ENCODE measurements around the gene TJP3.
A peak's percentile ranks its signal among the peaks of the same experiment; 100 is the strongest.

TJP3 gene

DNA sequence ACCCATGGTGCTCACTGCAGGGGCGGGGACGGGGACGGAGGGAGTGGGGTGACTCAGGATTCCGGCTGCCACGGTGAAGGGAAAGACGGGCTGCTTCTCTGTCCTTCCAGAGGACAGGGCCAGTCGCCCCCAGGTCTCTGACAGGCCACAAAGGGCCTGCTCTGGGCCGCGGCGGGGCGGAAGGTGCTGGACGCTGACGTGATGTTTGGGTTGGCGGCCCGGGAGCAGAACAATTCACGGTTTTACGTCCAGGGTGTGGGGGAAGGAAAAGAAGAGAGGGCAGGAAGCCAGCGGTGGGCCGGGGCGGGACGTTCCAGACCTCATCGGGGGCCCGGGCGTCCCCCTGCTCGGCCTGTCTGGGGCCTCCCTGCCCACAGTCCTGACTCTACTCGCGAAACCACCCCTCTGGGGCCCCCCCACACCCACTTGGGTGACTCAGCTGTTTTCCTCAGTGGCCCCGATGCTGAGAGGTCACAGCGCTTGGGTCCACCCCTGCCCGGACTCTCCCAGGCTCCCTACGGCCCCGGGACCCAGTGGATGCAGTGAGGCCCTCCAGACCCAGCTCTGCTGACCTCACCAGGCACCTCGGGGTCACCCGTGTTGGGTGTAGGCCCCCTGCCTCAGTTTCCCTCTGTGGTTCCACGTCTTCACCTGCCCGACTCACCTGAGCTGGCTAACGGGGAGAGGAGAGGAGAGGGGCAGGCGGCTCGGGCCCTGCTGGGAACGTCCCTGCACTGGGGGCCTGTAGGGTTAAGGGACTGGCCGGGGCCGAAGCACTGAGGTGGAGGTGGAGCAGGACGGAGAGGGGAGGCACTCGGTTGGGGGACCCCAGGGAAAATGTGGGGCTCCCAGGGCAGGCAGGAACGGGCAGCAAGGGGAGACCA lies 37.1 kb upstream of the TJP3 start:
- no peak for DNase-seq

GRCh38 chr19:3671680-3672574 lies 36.3 kb upstream of the TJP3 start:
- no peak for DNase-seq

- DNase-seq, result no peak
These were observed 35.6 kb upstream of the TJP3 start for GRCh38 chr19:3672575-3672948.

DNA sequence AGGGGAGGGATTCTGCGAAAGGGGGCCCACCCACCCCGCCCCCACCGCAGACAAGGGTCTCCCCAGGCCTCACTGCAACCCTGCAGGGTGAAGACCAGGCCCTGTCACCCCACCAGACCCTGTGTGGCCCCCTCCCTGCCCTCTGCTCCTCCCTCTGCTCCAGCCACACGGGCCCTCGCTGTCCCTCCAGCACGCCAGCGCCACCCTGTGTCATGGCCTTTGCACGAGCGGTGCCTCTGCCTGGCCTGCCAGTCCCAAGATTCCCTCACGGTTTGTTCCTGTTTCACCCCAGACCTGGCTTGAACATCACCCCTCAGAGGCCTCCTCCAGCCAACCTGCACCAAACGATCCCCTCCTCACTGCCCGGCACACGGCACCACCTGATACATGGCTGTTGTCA lies 35.2 kb upstream of the TJP3 start:
- no peak for DNase-seq

DNA sequence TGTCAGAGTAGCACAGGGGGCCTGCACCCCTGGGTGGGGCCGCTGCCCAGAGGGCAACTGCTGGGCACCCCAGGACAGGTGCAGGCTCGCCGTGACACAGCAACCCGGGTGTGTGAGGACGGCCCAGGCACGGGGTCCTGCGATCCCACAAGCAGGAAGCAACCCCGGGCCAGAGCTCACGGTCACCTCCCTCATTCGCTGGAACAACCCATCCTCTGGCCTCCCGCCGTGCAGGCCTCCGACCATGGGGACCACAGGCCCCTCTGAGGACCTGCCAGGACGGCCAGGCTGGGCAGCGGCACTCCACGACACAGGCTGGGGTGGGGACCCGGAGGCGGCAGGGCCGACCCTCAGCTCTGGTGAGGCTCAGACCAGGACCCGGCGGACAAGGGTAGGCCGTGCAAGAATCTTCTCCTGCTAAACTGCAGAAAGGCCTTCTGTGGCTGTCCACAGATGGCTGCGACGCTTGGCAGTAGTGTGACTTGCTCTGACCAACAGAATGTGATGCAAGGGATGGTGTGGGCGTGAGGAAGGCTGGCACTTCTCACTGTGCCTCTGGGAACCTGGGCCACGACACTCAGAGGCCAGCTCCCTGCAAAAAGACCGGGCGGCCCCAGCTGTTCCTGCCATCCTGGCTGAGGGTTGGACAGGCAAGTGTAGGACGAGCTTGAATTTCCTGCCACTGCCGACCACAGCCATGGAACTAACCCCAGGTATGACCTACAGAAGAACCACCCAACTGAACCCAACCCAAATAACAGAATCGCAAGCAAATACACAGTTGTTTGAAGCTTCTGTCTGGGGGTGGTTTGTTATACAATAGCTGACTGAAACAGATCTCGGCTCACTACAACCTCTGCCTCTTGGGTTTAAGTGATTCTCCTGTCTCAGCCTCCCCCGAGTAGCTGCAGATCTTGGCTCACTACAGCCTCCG lies 34.4 kb upstream of the TJP3 start:
- DNase-seq, result no peak

GRCh38 chr19:3674784-3675543 lies 33.2 kb upstream of the TJP3 start:
- no peak for DNase-seq

- DNase-seq, result no peak
These were observed 30.0 kb upstream of the TJP3 start for GRCh38 chr19:3678188-3678587.

DNA sequence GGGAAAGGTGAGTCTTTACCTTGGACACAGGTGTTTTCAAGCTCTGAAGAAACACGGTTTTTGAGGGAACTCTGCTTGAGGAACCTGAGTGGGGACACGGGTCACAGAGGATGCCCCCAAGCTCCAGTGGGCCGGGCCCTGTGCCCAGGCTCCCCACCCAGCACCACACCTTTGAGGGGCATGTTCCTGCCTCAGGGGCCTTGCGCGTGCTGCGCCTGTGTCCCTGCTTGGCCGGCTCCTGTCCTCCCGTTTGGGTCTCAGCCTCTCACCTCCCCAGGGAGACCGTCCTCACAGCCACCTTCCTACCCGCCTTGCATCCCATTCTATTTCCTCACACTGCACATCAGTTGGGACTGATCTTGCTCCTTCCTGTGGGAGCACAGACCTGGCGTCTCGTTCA lies 29.0 kb upstream of the TJP3 start:
- DNase-seq, result no peak

- DNase-seq, result no peak
These were observed 28.6 kb upstream of the TJP3 start for GRCh38 chr19:3679581-3679980.

- no peak for DNase-seq
These were observed 27.2 kb upstream of the TJP3 start for GRCh38 chr19:3680939-3681338.

- no peak for DNase-seq
These were observed 25.9 kb upstream of the TJP3 start for GRCh38 chr19:3682286-3682685.

- no peak for DNase-seq
These were observed 25.3 kb upstream of the TJP3 start for GRCh38 chr19:3682741-3683404.

GRCh38 chr19:3683405-3684053 lies 24.7 kb upstream of the TJP3 start:
- DNase-seq, result peak; percentile 67

GRCh38 chr19:3684054-3684816 lies 23.9 kb upstream of the TJP3 start:
- no peak for DNase-seq

DNA sequence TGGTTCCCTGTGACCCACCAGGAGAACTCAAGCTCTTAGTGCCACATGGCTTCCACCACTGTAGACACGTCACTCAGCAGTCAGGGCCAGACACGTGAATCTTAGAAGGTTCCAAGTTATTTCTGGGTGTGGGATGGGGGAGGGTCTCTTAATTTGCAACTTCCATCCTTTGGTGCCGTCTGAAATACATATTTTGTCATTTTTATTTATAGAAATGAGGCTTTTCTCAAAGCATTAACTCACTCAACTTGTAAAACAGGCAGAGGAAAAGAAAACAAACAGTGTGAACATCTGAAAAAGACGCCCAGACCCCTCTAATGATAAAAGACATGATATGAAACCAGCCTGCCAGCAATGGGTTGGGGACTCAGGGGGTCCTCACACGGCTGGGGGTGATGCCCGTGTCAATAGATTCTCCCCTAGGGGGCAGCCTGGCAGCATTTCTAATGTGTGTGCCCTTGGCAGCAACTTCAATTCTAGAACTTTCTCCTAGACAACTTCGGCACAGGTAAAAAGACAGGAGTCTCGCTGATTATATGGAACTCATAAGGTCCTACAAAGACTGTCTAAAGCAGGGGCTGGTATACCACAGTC lies 23.3 kb upstream of the TJP3 start:
- DNase-seq, result no peak

DNA sequence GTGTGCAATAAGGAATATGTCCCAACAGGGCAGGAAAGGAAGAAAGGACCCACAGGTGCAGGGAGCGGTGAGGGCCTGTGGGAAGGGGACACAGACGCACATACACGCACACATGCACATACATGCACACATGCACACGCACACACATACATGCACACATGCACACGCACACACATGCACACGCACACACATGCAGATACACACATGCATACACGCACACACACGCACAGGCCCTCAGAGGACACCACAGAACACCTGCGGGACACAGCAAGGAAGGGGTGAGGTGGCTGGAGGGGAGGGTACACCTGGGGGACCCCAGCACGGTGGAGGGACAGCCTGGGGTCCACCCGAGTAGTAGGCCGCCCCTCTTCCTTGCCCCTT lies 20.8 kb upstream of the TJP3 start:
- DNase-seq, result no peak

- DNase-seq, result no peak
These were observed 20.1 kb upstream of the TJP3 start for GRCh38 chr19:3687774-3688706.

- no peak for DNase-seq
These were observed 17.4 kb upstream of the TJP3 start for GRCh38 chr19:3690551-3691371.
